Peyer's patch (tissue), 4 donors: ENCODE measurements around the gene RRP8.

Experiments
- CTCF ChIP-seq, 6 experiments: fragments of 450-650 bp in 4 of 6; fragments of 200-600 bp in 2 of 6; sonication (generic) in 1 of 6; IDR thresholded peaks; one replicate each; pipeline ENCODE4 v1.5.1; 2017 to 2019; ENCODE audit warnings: antibody characterized with exemption in 6 of 6, mild to moderate bottlenecking in 3 of 6, moderate library complexity in 1 of 6
- POLR2A ChIP-seq, 2 donors: fragments of 450-650 bp; IDR thresholded peaks; one replicate each; pipeline ENCODE4 v1.5.1; 2017; ENCODE audit warnings: antibody characterized with exemption in 2 of 2, mild to moderate bottlenecking in 2 of 2, moderate library complexity in 2 of 2

- no peak for TF ChIP-seq CTCF (IDR thresholded peaks at IDR 0.05)
- no peak for TF ChIP-seq POLR2A (IDR thresholded peaks at IDR 0.05)
Observed at GRCh38 chr11:6626971-6627761, 23.8 kb upstream of the RRP8 start.
